Stimulated activated CD4-positive, alpha-beta T cell treated with anti-CD3 and anti-CD28 coated beads, Interleukin-4, amount 100 ng/mL, for 4 hours (primary cell): ENCODE data around the gene KISS1R.

Experiments used
- DNase-seq, 2 experiments: peaks; one replicate each; pipeline ENCODE4 v3.0.0-alpha.2; 2020

Gene KISS1R

GRCh38 chr19:939922-940321 lies 22.8 kb downstream of the KISS1R start:
- no peak for DNase-seq

GRCh38 chr19:940591-941291 lies 23.6 kb downstream of the KISS1R start:
- DNase-seq: peak; percentile 62 to 68

- no peak for DNase-seq
These were observed 24.4 kb downstream of the KISS1R start for GRCh38 chr19:941292-942132.

- no peak for DNase-seq
These were observed 25.1 kb downstream of the KISS1R start for GRCh38 chr19:942133-942645.

GRCh38 chr19:943551-944170 lies 26.5 kb downstream of the KISS1R start:
- no peak for DNase-seq

GRCh38 chr19:944171-944567 lies 27.0 kb downstream of the KISS1R start:
- DNase-seq: no peak

GRCh38 chr19:944663-945241 lies 27.6 kb downstream of the KISS1R start:
- DNase-seq: no peak

GRCh38 chr19:945401-946252 lies 28.5 kb downstream of the KISS1R start:
- DNase-seq: no peak

- no peak for DNase-seq
These were observed 30.1 kb downstream of the KISS1R start for GRCh38 chr19:947090-947706.

GRCh38 chr19:947707-948539 lies 30.8 kb downstream of the KISS1R start:
- no peak for DNase-seq

GRCh38 chr19:948842-949496 lies 31.8 kb downstream of the KISS1R start:
- DNase-seq: no peak

GRCh38 chr19:950352-951066 lies 33.4 kb downstream of the KISS1R start:
- no peak for DNase-seq

- no peak for DNase-seq
These were observed 35.0 kb downstream of the KISS1R start for GRCh38 chr19:952049-952679.

GRCh38 chr19:952680-953444 lies 35.7 kb downstream of the KISS1R start:
- no peak for DNase-seq

- no peak for DNase-seq
These were observed 36.5 kb downstream of the KISS1R start for GRCh38 chr19:953445-954271.

- DNase-seq: no peak
These were observed 37.1 kb downstream of the KISS1R start for GRCh38 chr19:954272-954671.
